Nephron (organoid): ENCODE results near the gene CLDND2.

Source experiments
- H3K27ac Mint-ChIP-seq, 3 experiments: 2 replicates each; pipeline ENCODE4 v1.8.0; 2020; ENCODE audit warnings: mixed read lengths in 3 of 3, mild to moderate bottlenecking in 2 of 3, moderate library complexity in 1 of 3
- H3K27me3 Mint-ChIP-seq: 2 replicates; pipeline ENCODE4 v1.8.0; 2021; ENCODE audit warnings: low read depth, mild to moderate bottlenecking, moderate library complexity, mixed read lengths
- H3K36me3 Mint-ChIP-seq: 2 replicates; pipeline ENCODE4 v1.8.0; 2020; ENCODE audit warnings: low read depth, mixed read lengths
- H3K4me1 Mint-ChIP-seq: 2 replicates; pipeline ENCODE4 v1.8.0; 2020; ENCODE audit warnings: mixed read lengths
- H3K4me3 Mint-ChIP-seq, 3 experiments: 2 replicates each; pipeline ENCODE4 v1.8.0; 2020; ENCODE audit warnings: mild to moderate bottlenecking in 3 of 3, mixed read lengths in 3 of 3, moderate library complexity in 2 of 3
- H3K9me3 Mint-ChIP-seq: 2 replicates; pipeline ENCODE4 v1.8.0; 2020; ENCODE audit warnings: mixed read lengths
- CTCF ChIP-seq, 3 experiments: fragments of 200-600 bp; sonication (generic); IDR thresholded peaks; one replicate each; pipeline ENCODE4 v1.5.0; 2021; ENCODE audit warnings: antibody characterized with exemption in 3 of 3; ENCODE audit not compliant: unreplicated experiment in 3 of 3

The CLDND2 gene

GRCh38 chr19:51317968-51318367 lies 50.8 kb downstream of the CLDND2 start:
- TF ChIP-seq CTCF (IDR thresholded peaks at IDR 0.05; ENCODE audit: unreplicated experiment in 3 of 3): no peak
- Mint-ChIP-seq H3K9me3 (peaks cover 11% of the 10 kb centered on the region), H3K4me1 (peaks cover 28% of the 10 kb centered on the region), H3K27ac (no peak overlapping the region), H3K27me3 (peaks cover 30% of the 10 kb centered on the region), H3K4me3 (no peak overlapping the region), H3K36me3 (peaks cover 4% of the 10 kb centered on the region)

GRCh38 chr19:51317376-51317775 lies 51.4 kb downstream of the CLDND2 start:
- H3K27ac Mint-ChIP-seq: no peak overlapping the region
- H3K4me1 Mint-ChIP-seq: peaks cover 30% of the 10 kb centered on the region
- peaks cover 4% of the 10 kb centered on the region for H3K36me3 Mint-ChIP-seq
- peaks cover 35% of the 10 kb centered on the region for H3K27me3 Mint-ChIP-seq
- H3K9me3 Mint-ChIP-seq: peaks cover 11% of the 10 kb centered on the region
- no peak overlapping the region for H3K4me3 Mint-ChIP-seq
- TF ChIP-seq CTCF (IDR thresholded peaks at IDR 0.05; ENCODE audit: unreplicated experiment in 3 of 3): no peak
